IPS-NIHi11 (cell line): ENCODE data around the gene RFK.

ENCODE experiments used
- DNase-seq: peaks from one replicate; pipeline ENCODE4 v3.0.0; 2012; ENCODE audit warnings: mixed read lengths, low spot score

Gene RFK

GRCh38 chr9:76412638-76413037 is 18.4 kb upstream of the RFK start:
- DNase-seq: no peak

GRCh38 chr9:76405868-76406267 is 11.6 kb upstream of the RFK start:
- no peak for DNase-seq

- DNase-seq: no peak
Measured at GRCh38 chr9:76405340-76405739, 11.1 kb upstream of the RFK start.

- DNase-seq: no peak
Measured at GRCh38 chr9:76404401-76404800, 10.2 kb upstream of the RFK start.

- DNase-seq: peak; percentile 10
Measured at GRCh38 chr9:76403352-76403751, 9.1 kb upstream of the RFK start.

- DNase-seq: no peak
Measured at GRCh38 chr9:76401580-76402354, 7.5 kb upstream of the RFK start.

- DNase-seq: no peak
Measured at GRCh38 chr9:76401176-76401575, 7.0 kb upstream of the RFK start.

GRCh38 chr9:76400534-76401096 is 6.4 kb upstream of the RFK start:
- no peak for DNase-seq

- DNase-seq: no peak
Measured at GRCh38 chr9:76399856-76400255, 5.6 kb upstream of the RFK start.

GRCh38 chr9:76396597-76396996 is 2.4 kb upstream of the RFK start:
- DNase-seq: no peak

GRCh38 chr9:76396144-76396543 is 1.9 kb upstream of the RFK start:
- no peak for DNase-seq

GRCh38 chr9:76395381-76395780 is 1.2 kb upstream of the RFK start:
- no peak for DNase-seq

- peak; percentile 53 for DNase-seq
Measured at GRCh38 chr9:76394960-76395252, 680 bp upstream of the RFK start.

GRCh38 chr9:76390656-76391055 is 3.6 kb downstream of the RFK start:
- no peak for DNase-seq

- DNase-seq: no peak
Measured at GRCh38 chr9:76379494-76379893, 14.7 kb downstream of the RFK start.

GRCh38 chr9:76378367-76379073 is 15.7 kb downstream of the RFK start:
- DNase-seq: no peak

GRCh38 chr9:76377791-76378190 is 16.4 kb downstream of the RFK start:
- DNase-seq: no peak

GRCh38 chr9:76374783-76375559 is 19.3 kb downstream of the RFK start:
- peak; percentile 67 for DNase-seq

GRCh38 chr9:76373784-76374474 is 20.3 kb downstream of the RFK start:
- DNase-seq: no peak

GRCh38 chr9:76373173-76373783 is 20.9 kb downstream of the RFK start:
- no peak for DNase-seq

- DNase-seq: no peak
Measured at GRCh38 chr9:76372336-76372735, 21.9 kb downstream of the RFK start.

GRCh38 chr9:76371901-76372300 is 22.3 kb downstream of the RFK start:
- no peak for DNase-seq
